Rectal smooth muscle tissue (tissue), 1 donor: ENCODE data around the gene CD69.

Experiments
- H3K27ac ChIP-seq: one replicate; pipeline ENCODE4 v1.7.0; 2013; ENCODE audit warnings: low read depth, low read length, inconsistent platforms
- H3K27me3 ChIP-seq: one replicate; pipeline ENCODE4 v1.7.0; 2013; ENCODE audit warnings: low read length; ENCODE audit not compliant: control insufficient read depth, insufficient read depth
- H3K36me3 ChIP-seq: one replicate; pipeline ENCODE4 v1.7.0; 2013; ENCODE audit warnings: low read length; ENCODE audit not compliant: control insufficient read depth, insufficient read depth
- H3K4me1 ChIP-seq: one replicate; pipeline ENCODE4 v1.7.0; 2013; ENCODE audit warnings: low read length; ENCODE audit not compliant: control insufficient read depth, insufficient read depth
- H3K4me3 ChIP-seq: one replicate; pipeline ENCODE4 v1.7.0; 2013; ENCODE audit warnings: low read length
- H3K9ac ChIP-seq: one replicate; pipeline ENCODE4 v1.7.0; 2013; ENCODE audit warnings: low read length

CD69 gene

GRCh38 chr12:9760699-9761418 is at the start of gene CD69:
CD69 (minus strand) TSS chr12:9760901; CDS start chr12:9760820, 81 bp downstream.
- no peak within 1 kb of the TSS for H3K27ac ChIP-seq
- H3K9ac ChIP-seq, result no peak within 1 kb of the TSS
- H3K4me3 ChIP-seq, result no peak within 1 kb of the TSS
- no peaks in the 10 kb centered on the region for H3K27me3 ChIP-seq
- no peaks in the 10 kb centered on the region for H3K36me3 ChIP-seq
- H3K4me1 ChIP-seq, result no peaks in the 10 kb centered on the region

DNA sequence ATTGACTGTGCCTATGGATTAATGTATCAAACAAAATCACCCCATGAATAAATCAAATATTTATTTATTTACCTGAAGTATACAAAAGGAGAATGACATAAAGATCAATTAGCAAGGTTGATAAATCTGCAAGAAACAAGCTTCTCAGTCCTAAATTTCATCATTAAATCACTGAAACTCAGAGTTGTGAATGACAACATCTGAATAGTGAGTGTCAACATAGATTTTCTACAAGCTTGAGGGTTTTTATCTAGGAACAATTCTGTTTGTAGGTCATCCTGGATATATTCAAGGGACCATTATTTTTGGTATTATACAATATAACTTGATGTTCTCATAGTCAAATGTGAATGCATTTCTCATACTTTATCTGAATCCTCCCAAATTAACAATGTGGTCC is 49.2 kb upstream of the CD69 start:
- Histone ChIP-seq H3K27me3 (no peaks in the 10 kb centered on the region), H3K36me3 (no peaks in the 10 kb centered on the region), H3K4me3 (no peak overlapping the region), H3K9ac (no peak overlapping the region), H3K27ac (no peak overlapping the region), H3K4me1 (no peaks in the 10 kb centered on the region)

GRCh38 chr12:9809338-9809737 is 48.6 kb upstream of the CD69 start:
- H3K27ac ChIP-seq, result no peak overlapping the region
- no peak overlapping the region for H3K9ac ChIP-seq
- H3K36me3 ChIP-seq, result no peaks in the 10 kb centered on the region
- no peaks in the 10 kb centered on the region for H3K4me1 ChIP-seq
- H3K4me3 ChIP-seq, result no peak overlapping the region
- H3K27me3 ChIP-seq, result no peaks in the 10 kb centered on the region

- Histone ChIP-seq H3K4me3 (no peak overlapping the region), H3K27me3 (no peaks in the 10 kb centered on the region), H3K9ac (no peak overlapping the region), H3K27ac (no peak overlapping the region), H3K36me3 (no peaks in the 10 kb centered on the region), H3K4me1 (no peaks in the 10 kb centered on the region)
These were observed 47.8 kb upstream of the CD69 start for GRCh38 chr12:9808504-9808903.

DNA sequence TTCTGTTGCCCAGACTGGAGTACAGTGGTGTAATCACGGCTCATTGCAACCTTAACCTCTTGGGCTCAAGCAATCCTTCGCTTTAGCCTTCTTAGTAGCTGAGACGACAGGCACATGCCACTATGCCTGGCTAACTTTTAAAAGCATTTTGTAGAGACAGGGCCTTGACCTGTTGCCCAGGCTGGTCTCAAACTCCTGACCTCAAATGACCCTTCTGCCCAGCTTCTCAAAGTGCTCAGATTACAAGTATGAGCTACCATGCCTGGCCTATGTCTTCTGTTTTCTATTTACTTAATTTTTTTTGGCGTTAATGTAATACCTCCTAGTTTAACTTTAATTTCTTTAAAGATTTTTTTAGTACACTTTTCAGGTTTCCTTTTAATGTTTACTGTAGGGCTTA is 46.0 kb upstream of the CD69 start:
- no peaks in the 10 kb centered on the region for H3K27me3 ChIP-seq
- H3K4me3 ChIP-seq, result no peak overlapping the region
- H3K9ac ChIP-seq, result no peak overlapping the region
- no peaks in the 10 kb centered on the region for H3K36me3 ChIP-seq
- H3K4me1 ChIP-seq, result no peaks in the 10 kb centered on the region
- H3K27ac ChIP-seq, result no peak overlapping the region

- no peaks in the 10 kb centered on the region for H3K4me1 ChIP-seq
- H3K27ac ChIP-seq, result no peak overlapping the region
- H3K36me3 ChIP-seq, result no peaks in the 10 kb centered on the region
- H3K9ac ChIP-seq, result no peak overlapping the region
- no peak overlapping the region for H3K4me3 ChIP-seq
- no peaks in the 10 kb centered on the region for H3K27me3 ChIP-seq
These were observed 45.2 kb upstream of the CD69 start for GRCh38 chr12:9805883-9806282.

GRCh38 chr12:9799961-9800360 is 39.3 kb upstream of the CD69 start:
- Histone ChIP-seq H3K27ac (no peak overlapping the region), H3K36me3 (no peaks in the 10 kb centered on the region), H3K27me3 (no peaks in the 10 kb centered on the region), H3K4me1 (no peaks in the 10 kb centered on the region), H3K4me3 (no peak overlapping the region), H3K9ac (no peak overlapping the region)

GRCh38 chr12:9797722-9798619 is 37.3 kb upstream of the CD69 start:
- Histone ChIP-seq H3K27me3 (no peaks in the 10 kb centered on the region), H3K36me3 (no peaks in the 10 kb centered on the region), H3K27ac (no peak overlapping the region), H3K4me1 (no peaks in the 10 kb centered on the region), H3K4me3 (no peak overlapping the region), H3K9ac (no peak overlapping the region)

DNA sequence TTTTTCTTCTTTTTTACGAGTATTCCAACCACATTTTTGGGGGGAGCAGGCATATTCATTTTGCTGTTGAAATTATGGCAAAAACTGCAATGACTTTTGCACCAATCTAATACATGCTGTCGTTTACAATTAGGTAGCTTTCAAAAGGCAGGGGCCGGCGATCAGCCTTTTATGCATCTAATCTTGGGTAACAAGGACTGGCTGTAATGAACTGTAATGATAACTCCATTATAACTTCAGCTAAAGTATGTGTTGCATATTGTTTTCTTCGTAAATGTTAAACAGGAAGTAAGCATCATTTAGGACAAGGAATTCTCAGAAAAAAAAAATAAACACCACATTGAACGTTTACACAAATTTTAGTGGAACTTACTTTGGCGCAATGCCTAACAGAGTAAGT is 36.3 kb upstream of the CD69 start:
- no peak overlapping the region for H3K4me3 ChIP-seq
- no peaks in the 10 kb centered on the region for H3K36me3 ChIP-seq
- H3K9ac ChIP-seq, result no peak overlapping the region
- no peaks in the 10 kb centered on the region for H3K4me1 ChIP-seq
- no peak overlapping the region for H3K27ac ChIP-seq
- no peaks in the 10 kb centered on the region for H3K27me3 ChIP-seq

- H3K36me3 ChIP-seq, result no peaks in the 10 kb centered on the region
- H3K27me3 ChIP-seq, result no peaks in the 10 kb centered on the region
- H3K4me1 ChIP-seq, result no peaks in the 10 kb centered on the region
- H3K9ac ChIP-seq, result no peak overlapping the region
- H3K4me3 ChIP-seq, result no peak overlapping the region
- no peak overlapping the region for H3K27ac ChIP-seq
These were observed 35.6 kb upstream of the CD69 start for GRCh38 chr12:9796346-9796745.

DNA sequence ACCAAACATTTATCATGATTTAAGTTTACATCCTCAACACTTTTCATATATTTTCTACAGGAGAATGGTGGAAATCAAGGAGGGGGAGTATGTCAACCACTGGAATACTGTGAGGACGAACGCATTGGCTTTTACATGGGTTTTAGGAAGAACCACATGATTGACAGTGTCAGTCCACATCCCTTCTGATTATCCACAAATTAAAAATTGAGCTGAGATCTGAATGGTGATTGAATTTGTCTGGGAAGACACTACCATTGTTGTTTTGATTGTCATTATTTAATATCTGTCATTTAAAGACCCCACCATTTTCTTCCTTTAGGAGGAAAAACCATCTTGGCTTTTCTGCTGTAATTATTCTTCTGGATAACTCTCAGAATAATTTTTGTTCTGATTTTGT is 35.2 kb upstream of the CD69 start:
- Histone ChIP-seq H3K27ac (no peak overlapping the region), H3K9ac (no peak overlapping the region), H3K27me3 (no peaks in the 10 kb centered on the region), H3K36me3 (no peaks in the 10 kb centered on the region), H3K4me3 (no peak overlapping the region), H3K4me1 (no peaks in the 10 kb centered on the region)

GRCh38 chr12:9794484-9795093 is 33.9 kb upstream of the CD69 start:
- Histone ChIP-seq H3K27ac (no peak overlapping the region), H3K36me3 (no peaks in the 10 kb centered on the region), H3K27me3 (no peaks in the 10 kb centered on the region), H3K9ac (no peak overlapping the region), H3K4me3 (no peak overlapping the region), H3K4me1 (no peaks in the 10 kb centered on the region)
